ENCODE data around the gene PPP2R5C. TPM values are rescaled to one million over a fixed set of nuclear protein-coding genes. Genes with fewer than 3 reads are reported as not detected.
"Not testable (repeated sequence)": the region's sequence is repeated elsewhere in the genome, so short reads cannot be mapped to it uniquely, and the experiment has no call there.

PPP2R5C gene
- polyA plus RNA-seq, 3 donors, result 61.9 to 72.5 (median 64.0) TPM

- Histone ChIP-seq H3K4me3 (replicated peaks in 1 of 3; ENCODE audit: low read depth in 2 of 3, low read length in 3 of 3) (no peak overlapping the region), H3K27me3 (ENCODE audit: control insufficient read depth in 2 of 2, insufficient read depth in 2 of 2, low read length in 2 of 2) (no peaks in the 10 kb centered on the region), H4K20me1 (ENCODE audit: insufficient read depth, low read length) (peaks cover 94% of the 10 kb centered on the region), H3K4me1 (ENCODE audit: control insufficient read depth in 1 of 2, insufficient read depth in 2 of 2, low read length in 2 of 2) (peaks cover 32 to 47% of the 10 kb centered on the region in 2 donors), H3K27ac (ENCODE audit: low read depth in 1 of 2, low read length in 2 of 2) (peak overlapping the region in 1 of 2 donors; percentile 43), H3K79me2 (ENCODE audit: insufficient read depth, low read length) (peaks cover 97% of the 10 kb centered on the region), H2AFZ (ENCODE audit: insufficient read depth, low read depth, low read length, poor library complexity, severe bottlenecking) (no peak overlapping the region), H3K4me2 (replicated peaks; ENCODE audit: extremely low read depth, low read length, poor library complexity, severe bottlenecking) (no peak overlapping the region), H3K9me3 (replicated peaks in 1 of 2; ENCODE audit: control insufficient read depth in 1 of 2, insufficient read depth in 1 of 2, low read length in 2 of 2) (no peaks in the 10 kb centered on the region), H3K36me3 (replicated peaks in 1 of 2; ENCODE audit: control insufficient read depth in 1 of 2, insufficient read depth in 2 of 2, low read length in 2 of 2) (peaks cover 2 to 23% of the 10 kb centered on the region in 2 donors), H3K9ac (ENCODE audit: insufficient read depth, low read length, poor library complexity, severe bottlenecking) (no peak overlapping the region)
- DNase-seq, result no peak
- H3K27me3 Mint-ChIP-seq (ENCODE audit: low read depth in 3 of 3), result no peaks in the 10 kb centered on the region
- peak overlapping the region in 5 of 7 donors; percentile 8 to 76 (median 21) for H3K27ac Mint-ChIP-seq
- intact Hi-C loops (cut with micrococcal nuclease), result loop anchor here in 1 of 2 donors (10.0 kb wide), 1 partner anchor 345 kb away; the partner anchor contains the start of gene ZNF839
- H3K9me3 Mint-ChIP-seq, result no peaks in the 10 kb centered on the region
- TF ChIP-seq CTCF (IDR thresholded peaks at IDR 0.05), result no peak
- no peak overlapping the region for H3K4me3 Mint-ChIP-seq
- peaks cover 51% of the 10 kb centered on the region for H3K4me1 Mint-ChIP-seq
- WGBS (ENCODE audit: insufficient coverage), result 96% methylated on average over 3 of the region's 9 CpGs
- H3K36me3 Mint-ChIP-seq, result peaks cover 20 to 25% of the 10 kb centered on the region in 2 donors
Measured at GRCh38 chr14:101969481-101969880, 208.0 kb downstream of the PPP2R5C start.

GRCh38 chr14:101970830-101971400 lies 209.4 kb downstream of the PPP2R5C start:
- no peak overlapping the region for H3K4me3 Mint-ChIP-seq
- peak overlapping the region in 5 of 7 donors; percentile 57 to 94 (median 82) for H3K27ac Mint-ChIP-seq
- Histone ChIP-seq H3K4me1 (ENCODE audit: control insufficient read depth in 1 of 2, insufficient read depth in 2 of 2, low read length in 2 of 2) (peaks cover 25 to 39% of the 10 kb centered on the region in 2 donors), H3K4me2 (replicated peaks; ENCODE audit: extremely low read depth, low read length, poor library complexity, severe bottlenecking) (no peak overlapping the region), H3K36me3 (replicated peaks in 1 of 2; ENCODE audit: control insufficient read depth in 1 of 2, insufficient read depth in 2 of 2, low read length in 2 of 2) (peaks cover 2 to 35% of the 10 kb centered on the region in 2 donors), H3K27ac (ENCODE audit: low read depth in 1 of 2, low read length in 2 of 2) (peak overlapping the region in 1 of 2 donors; percentile 83), H4K20me1 (ENCODE audit: insufficient read depth, low read length) (peaks cover 100% of the 10 kb centered on the region), H2AFZ (ENCODE audit: insufficient read depth, low read depth, low read length, poor library complexity, severe bottlenecking) (no peak overlapping the region), H3K9ac (ENCODE audit: insufficient read depth, low read length, poor library complexity, severe bottlenecking) (no peak overlapping the region), H3K4me3 (replicated peaks in 1 of 3; ENCODE audit: low read depth in 2 of 3, low read length in 3 of 3) (no peak overlapping the region), H3K79me2 (ENCODE audit: insufficient read depth, low read length) (peaks cover 96% of the 10 kb centered on the region), H3K9me3 (replicated peaks in 1 of 2; ENCODE audit: control insufficient read depth in 1 of 2, insufficient read depth in 1 of 2, low read length in 2 of 2) (no peaks in the 10 kb centered on the region), H3K27me3 (ENCODE audit: control insufficient read depth in 2 of 2, insufficient read depth in 2 of 2, low read length in 2 of 2) (no peaks in the 10 kb centered on the region)
- H3K36me3 Mint-ChIP-seq, result peaks cover 25 to 35% of the 10 kb centered on the region in 2 donors
- H3K4me1 Mint-ChIP-seq, result peaks cover 46% of the 10 kb centered on the region
- DNase-seq, result no peak
- intact Hi-C loops (cut with micrococcal nuclease), result no loop called here
- no peaks in the 10 kb centered on the region for H3K9me3 Mint-ChIP-seq
- TF ChIP-seq CTCF (IDR thresholded peaks at IDR 0.05), result no peak
- H3K27me3 Mint-ChIP-seq (ENCODE audit: low read depth in 3 of 3), result peaks cover 0 to 2% (median 0%) of the 10 kb centered on the region in 3 donors
- 90% methylated on average over 3 of the region's 11 CpGs for WGBS (ENCODE audit: insufficient coverage)

- DNase-seq; H3K9me3 Mint-ChIP-seq; H3K9ac ChIP-seq (ENCODE audit: insufficient read depth, low read length, poor library complexity, severe bottlenecking); H2AFZ ChIP-seq (ENCODE audit: insufficient read depth, low read depth, low read length, poor library complexity, severe bottlenecking); H3K27me3 ChIP-seq (ENCODE audit: control insufficient read depth in 2 of 2, insufficient read depth in 2 of 2, low read length in 2 of 2); H3K4me3 Mint-ChIP-seq; H3K4me3 ChIP-seq (replicated peaks in 1 of 3; ENCODE audit: low read depth in 2 of 3, low read length in 3 of 3); H3K9me3 ChIP-seq (replicated peaks in 1 of 2; ENCODE audit: control insufficient read depth in 1 of 2, insufficient read depth in 1 of 2, low read length in 2 of 2); intact Hi-C loops (cut with micrococcal nuclease); H3K27me3 Mint-ChIP-seq (ENCODE audit: low read depth in 3 of 3): not testable (repeated sequence)
- peak overlapping the region; percentile 39 for H3K4me2 ChIP-seq (replicated peaks; ENCODE audit: extremely low read depth, low read length, poor library complexity, severe bottlenecking)
- H4K20me1 ChIP-seq (ENCODE audit: insufficient read depth, low read length), result peaks cover 100% of the 10 kb centered on the region
- H3K27ac Mint-ChIP-seq, result peak overlapping the region in 6 of 7 donors; percentile 22 to 94 (median 84)
- WGBS (ENCODE audit: insufficient coverage), result 100% methylated on average over 1 of the region's 2 CpGs
- peaks cover 43% of the 10 kb centered on the region for H3K4me1 Mint-ChIP-seq
- peak overlapping the region in 1 of 2 donors; percentile 83 for H3K27ac ChIP-seq (ENCODE audit: low read depth in 1 of 2, low read length in 2 of 2)
- peaks cover 22 to 33% of the 10 kb centered on the region in 2 donors for H3K4me1 ChIP-seq (ENCODE audit: control insufficient read depth in 1 of 2, insufficient read depth in 2 of 2, low read length in 2 of 2)
- H3K79me2 ChIP-seq (ENCODE audit: insufficient read depth, low read length), result peaks cover 91% of the 10 kb centered on the region
- peaks cover 4 to 40% of the 10 kb centered on the region in 2 donors for H3K36me3 ChIP-seq (replicated peaks in 1 of 2; ENCODE audit: control insufficient read depth in 1 of 2, insufficient read depth in 2 of 2, low read length in 2 of 2)
- peaks cover 26 to 40% of the 10 kb centered on the region in 2 donors for H3K36me3 Mint-ChIP-seq
Measured at GRCh38 chr14:101971458-101971857, 209.9 kb downstream of the PPP2R5C start.

Data from CD14-positive monocyte (primary cell).